Right renal pelvis (tissue), 4 donors: ENCODE results near the gene ALDH1L1. TPM values are rescaled to one million over a fixed set of nuclear protein-coding genes. Genes with fewer than 3 reads are reported as not detected.
"Not testable (repeated sequence)": the region's sequence is repeated elsewhere in the genome, so short reads cannot be mapped to it uniquely, and the experiment has no call there.

Experiments
- DNase-seq, 4 donors: peaks; one replicate each; pipeline ENCODE4 v3.0.0-alpha.2; 2013; ENCODE audit warnings: low read depth in 4 of 4, low spot score in 3 of 4, missing footprints in 1 of 4
- polyA plus RNA-seq, 4 donors: library from polyadenylated mRNA; unstranded; fragments of 120-200 nt; gene quantifications; one replicate each; pipeline ENCODE4 v1.2.1, GENCODE V29; 2013; ENCODE audit not compliant: insufficient read length in 4 of 4

ALDH1L1 gene
- polyA plus RNA-seq, 4 donors, result 31.5 to 57.0 (median 44.9) TPM

DNA sequence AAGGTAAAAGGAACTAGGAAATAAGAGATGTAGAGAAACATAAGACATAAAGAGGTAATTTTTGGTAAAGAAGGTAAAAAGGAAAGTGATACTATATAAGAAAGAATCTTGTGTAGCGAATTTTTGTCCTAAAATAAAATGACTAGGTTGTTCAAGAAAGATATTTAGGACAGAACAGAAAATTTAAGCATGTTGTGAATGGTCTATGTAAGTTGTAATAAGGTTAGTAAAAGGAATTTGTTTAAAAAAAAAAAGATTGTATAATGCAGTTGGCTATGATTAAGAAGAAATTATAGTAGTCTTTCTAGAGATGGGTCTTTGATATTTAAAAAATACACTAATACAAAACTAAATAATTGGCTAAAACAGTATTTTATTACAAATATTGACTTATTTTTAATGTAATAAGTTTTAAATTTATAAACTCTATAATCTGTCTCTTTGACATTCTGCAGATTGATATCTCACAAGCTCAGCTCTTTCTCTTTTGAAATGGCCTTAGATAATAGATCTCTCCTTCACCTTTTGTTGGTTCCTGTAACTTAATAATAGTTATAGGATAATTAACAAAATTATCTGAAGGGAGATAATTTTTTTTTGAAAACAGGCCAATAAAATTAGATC lies 92.7 kb downstream of the ALDH1L1 start:
- no peak for DNase-seq

- DNase-seq, result no peak
Measured at GRCh38 chr3:126085841-126086240, 94.5 kb downstream of the ALDH1L1 start.

- no peak for DNase-seq
Measured at GRCh38 chr3:126085276-126085675, 95.1 kb downstream of the ALDH1L1 start.

- no peak for DNase-seq
Measured at GRCh38 chr3:126084768-126085180, 95.6 kb downstream of the ALDH1L1 start.

GRCh38 chr3:126083913-126084767 lies 96.2 kb downstream of the ALDH1L1 start, which contains the start of gene SLC41A3:
Gene SLC41A3, minus strand, starts transcription at chr3:126084124. Its CDS starts 15,905 bp downstream, at chr3:126068219.
- peak; percentile 50 to 70 (median 66) for DNase-seq

DNA sequence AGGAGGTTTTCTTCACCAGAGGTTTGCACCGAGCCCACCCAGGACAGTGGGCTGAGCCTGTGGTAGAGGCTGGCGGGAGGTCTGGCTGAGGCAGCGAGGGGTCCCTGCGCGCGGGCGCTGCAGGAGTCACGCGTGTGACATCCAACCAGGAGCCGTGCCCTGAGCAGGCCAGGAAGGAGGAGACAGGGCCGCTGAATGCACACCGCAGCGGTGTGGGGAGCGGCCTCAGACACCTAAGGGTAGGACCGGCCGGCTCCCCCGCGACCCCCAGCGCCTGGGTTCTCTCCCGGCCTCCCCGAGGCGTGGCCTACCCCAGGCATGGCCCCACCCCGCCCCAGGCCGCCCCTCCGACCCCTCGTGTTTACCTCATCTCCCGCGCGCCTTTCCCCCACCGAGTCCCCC lies 96.9 kb downstream of the ALDH1L1 start:
- peak in 1 of 4 donors; percentile 42 for DNase-seq

DNA sequence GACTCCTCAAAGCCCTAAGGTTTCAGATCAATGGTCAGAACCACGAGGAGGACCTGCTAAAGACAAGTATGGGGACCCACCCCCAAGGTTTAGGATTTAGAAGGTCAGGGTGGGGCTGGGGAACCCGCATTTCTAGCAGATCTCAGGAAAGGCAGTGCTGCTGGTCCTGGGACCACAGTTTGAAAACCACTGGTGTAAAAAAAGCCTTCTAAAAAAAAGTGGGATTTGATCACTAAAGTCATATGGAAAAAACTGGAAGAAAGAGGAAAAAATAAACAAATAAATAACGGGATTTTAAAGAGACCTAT lies 97.3 kb downstream of the ALDH1L1 start:
- no peak for DNase-seq

DNA sequence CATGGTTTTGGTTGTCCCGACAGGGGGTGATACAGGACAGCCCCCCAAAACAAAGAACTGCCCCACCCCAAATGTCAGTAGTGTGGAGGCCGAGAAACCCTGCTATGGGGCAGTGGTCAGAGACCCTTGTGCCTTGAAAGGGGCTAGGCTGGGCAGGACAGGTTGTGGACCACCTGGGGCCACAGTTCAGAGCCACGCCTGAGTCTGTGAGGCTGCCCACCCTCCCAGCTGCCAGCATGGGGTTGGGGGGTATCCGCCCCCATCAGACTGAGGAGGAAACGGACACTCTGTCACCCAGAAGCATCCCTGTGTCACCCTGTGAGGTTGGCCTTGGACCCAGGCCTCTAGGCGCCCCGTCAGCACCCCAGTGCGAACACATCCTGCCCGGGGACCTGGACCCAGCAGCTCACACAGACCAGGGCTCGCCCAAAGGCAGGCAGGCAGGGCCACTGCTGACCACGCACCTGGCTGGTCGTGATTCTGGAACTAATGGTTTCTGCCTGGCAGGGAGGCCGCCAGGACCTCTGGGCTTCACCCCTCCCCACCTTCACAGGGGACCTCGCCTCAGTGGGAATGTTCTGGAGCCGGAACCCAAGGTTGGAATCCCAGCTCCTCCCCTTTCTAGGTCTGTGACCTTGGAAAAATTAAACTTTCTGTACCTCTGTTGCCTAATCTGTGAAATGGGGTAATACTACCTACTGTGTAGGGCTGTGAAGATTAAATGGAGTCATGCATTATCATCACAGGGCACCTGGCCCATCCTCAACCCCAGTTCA lies 97.8 kb downstream of the ALDH1L1 start:
- DNase-seq, result no peak

DNA sequence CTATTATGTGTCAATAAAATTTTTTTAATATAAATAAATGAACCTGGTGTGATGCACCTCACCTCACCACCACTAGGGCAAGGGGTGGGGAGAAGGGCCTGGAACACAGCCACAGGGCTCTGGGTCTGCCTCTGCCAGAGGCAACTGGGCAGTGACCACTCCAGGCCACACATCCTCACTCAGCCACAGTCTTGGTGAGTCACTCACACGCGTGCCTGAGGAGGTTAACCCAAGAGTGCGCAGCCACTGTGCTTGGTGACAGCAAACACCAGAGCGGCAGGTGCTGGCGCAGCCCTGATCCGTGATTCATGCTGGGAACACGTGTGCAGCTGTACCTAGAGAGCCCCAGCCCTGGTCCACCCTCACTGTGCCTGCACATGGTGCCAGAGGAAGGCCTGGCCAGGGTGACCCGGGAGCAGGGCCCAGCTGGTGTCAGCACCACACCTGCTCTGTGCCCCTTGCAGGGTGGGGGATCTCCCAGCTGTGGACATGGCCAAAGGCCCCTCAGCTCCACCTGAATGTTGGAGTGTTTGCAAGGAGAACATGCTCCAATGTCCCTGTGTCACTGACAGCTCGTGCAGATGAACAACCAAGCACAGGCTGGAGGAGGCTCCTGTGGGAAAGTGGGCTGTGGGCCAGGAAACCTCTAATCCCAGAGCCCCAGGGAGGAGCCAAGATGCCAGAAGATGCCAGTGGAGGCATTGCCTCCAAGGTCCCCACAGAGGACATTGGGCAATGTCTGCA lies 98.6 kb downstream of the ALDH1L1 start:
- no peak for DNase-seq

GRCh38 chr3:126080970-126081369 lies 99.4 kb downstream of the ALDH1L1 start:
- DNase-seq, result no peak

GRCh38 chr3:126078866-126079265 lies 101.5 kb downstream of the ALDH1L1 start:
- no peak for DNase-seq

DNA sequence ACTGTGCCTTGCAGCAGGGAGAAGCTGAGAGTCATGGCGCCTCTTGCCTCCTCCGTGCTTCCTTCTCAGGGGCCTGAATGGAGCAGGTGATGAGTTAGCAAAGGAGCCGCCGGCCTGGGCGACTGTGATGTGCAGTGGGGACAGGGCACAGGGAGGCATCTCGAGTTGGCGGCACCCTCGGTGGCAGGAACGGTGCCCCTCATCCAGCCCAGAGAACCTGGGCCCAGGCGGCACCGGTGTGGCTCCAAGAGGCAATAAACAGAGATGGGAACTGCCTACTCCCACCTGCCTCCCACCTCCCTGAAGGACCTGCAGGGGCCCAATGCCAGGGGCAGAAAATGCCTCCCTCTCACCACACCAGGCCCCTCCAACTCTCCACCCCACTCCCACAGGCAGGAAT lies 102.6 kb downstream of the ALDH1L1 start:
- no peak for DNase-seq

- DNase-seq, result no peak
Measured at GRCh38 chr3:126076140-126076539, 104.2 kb downstream of the ALDH1L1 start.

GRCh38 chr3:126070146-126070545 lies 110.2 kb downstream of the ALDH1L1 start:
- DNase-seq, result no peak

GRCh38 chr3:126067959-126068358 lies 112.4 kb downstream of the ALDH1L1 start:
- no peak for DNase-seq

GRCh38 chr3:126066676-126067075 lies 113.7 kb downstream of the ALDH1L1 start:
- DNase-seq, result not testable (repeated sequence)

GRCh38 chr3:126065876-126066275 lies 114.5 kb downstream of the ALDH1L1 start:
- DNase-seq, result no peak

DNA sequence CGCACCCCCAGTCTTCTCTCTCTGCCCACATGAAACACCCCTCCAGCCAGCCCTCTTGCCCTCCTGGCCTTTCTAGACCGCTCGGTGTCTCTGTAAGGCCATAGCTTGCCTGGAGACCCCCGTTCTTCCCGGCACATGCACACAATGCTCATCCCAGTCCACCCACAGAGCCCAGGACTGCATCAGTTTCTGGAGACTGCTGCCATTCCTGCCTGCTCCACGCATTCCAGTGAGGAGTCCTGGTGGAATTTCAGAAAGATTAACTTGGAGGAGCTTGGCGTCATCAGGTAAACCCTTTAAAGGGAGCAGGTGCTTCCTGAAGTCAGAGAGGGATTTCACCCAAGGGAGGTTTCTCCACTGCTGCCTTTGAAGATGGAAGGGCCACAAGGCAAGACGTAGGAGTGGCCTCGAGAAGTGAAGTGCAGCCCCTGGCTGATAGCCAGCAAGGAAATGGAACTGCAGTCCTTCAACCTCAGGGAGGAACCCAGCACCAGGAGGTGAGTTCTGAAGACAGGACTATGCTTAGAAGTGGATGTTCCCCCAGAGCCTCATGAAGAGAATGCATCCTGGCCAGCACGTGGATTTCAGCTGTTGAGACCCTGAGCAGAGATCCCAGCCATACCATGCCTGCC lies 115.6 kb downstream of the ALDH1L1 start:
- DNase-seq, result no peak

- DNase-seq, result no peak
Measured at GRCh38 chr3:126063358-126063965, 116.9 kb downstream of the ALDH1L1 start.
